MM.1S (cell line): Measurements from ENCODE around the gene SEPTIN10.

ENCODE experiments used
- EZH2 ChIP-seq: fragments of 300-600 bp; sonication (generic); optimal IDR thresholded peaks from 2 replicates; pipeline ENCODE3; 2017; ENCODE audit warnings: low read depth, mild to moderate bottlenecking, antibody characterized with exemption, low read length, mixed read lengths
- EZH2phosphoT487 ChIP-seq: fragments of 300-600 bp; sonication (generic); IDR thresholded peaks from 2 replicates; pipeline ENCODE4 v1.6.1; 2018; ENCODE audit warnings: antibody characterized with exemption, low read length
- TF ChIP-seq, protein P1 (sequence below): fragments of 300-600 bp; sonication (generic); IDR thresholded peaks from 2 replicates; pipeline ENCODE4 v1.5.1; 2016; ENCODE audit warnings: antibody characterized with exemption, low read length, mixed read lengths

DNA sequence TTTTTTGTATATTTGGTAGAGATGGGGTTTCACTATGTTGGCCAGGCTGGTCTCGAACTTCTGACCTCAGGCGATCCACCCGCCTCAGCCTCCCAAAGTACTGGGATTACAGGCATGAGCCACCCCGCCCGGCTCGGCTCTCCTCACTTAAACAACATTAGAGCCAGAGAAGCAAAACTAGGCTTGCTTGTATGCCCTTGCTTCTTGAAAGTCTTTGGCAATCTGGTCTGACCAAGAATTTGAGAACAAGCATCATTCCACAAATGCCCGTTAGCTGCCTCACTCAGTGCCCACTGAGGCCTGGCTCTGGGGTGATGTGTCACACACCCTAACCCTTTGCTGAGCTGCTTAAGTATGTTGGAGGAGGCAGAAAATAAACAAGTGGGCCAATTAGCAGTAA lies 33.9 kb upstream of the SEPTIN10 start:
- TF ChIP-seq, protein P1, sequence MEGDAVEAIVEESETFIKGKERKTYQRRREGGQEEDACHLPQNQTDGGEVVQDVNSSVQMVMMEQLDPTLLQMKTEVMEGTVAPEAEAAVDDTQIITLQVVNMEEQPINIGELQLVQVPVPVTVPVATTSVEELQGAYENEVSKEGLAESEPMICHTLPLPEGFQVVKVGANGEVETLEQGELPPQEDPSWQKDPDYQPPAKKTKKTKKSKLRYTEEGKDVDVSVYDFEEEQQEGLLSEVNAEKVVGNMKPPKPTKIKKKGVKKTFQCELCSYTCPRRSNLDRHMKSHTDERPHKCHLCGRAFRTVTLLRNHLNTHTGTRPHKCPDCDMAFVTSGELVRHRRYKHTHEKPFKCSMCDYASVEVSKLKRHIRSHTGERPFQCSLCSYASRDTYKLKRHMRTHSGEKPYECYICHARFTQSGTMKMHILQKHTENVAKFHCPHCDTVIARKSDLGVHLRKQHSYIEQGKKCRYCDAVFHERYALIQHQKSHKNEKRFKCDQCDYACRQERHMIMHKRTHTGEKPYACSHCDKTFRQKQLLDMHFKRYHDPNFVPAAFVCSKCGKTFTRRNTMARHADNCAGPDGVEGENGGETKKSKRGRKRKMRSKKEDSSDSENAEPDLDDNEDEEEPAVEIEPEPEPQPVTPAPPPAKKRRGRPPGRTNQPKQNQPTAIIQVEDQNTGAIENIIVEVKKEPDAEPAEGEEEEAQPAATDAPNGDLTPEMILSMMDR = no peak
- TF ChIP-seq EZH2 = no peak
- no peak for TF ChIP-seq EZH2phosphoT487
